Measurements from ENCODE around the gene TUNAR.

Gene TUNAR

DNA sequence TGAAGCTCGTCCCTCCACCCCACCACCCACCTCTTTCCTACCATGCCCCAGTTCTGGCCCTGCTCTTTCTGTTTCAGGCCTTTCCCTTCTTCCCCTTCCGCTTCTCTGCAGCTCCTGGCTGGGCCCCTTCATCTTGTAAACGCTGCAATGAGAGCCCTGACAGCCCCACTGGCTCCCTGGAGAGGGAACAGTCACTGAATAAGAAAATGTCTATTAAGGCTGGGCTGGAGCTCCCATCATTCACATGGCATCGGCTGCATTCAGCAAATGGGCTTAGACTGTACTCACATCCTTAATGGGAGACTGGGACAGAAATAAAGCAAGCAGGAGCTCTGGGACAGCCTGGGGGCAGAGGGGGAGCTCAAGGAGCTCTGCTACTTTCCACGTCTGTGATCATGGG, 45.2 kb upstream of the TUNAR start:
- no peaks in the 10 kb centered on the region for H3K9me3 Mint-ChIP-seq

DNA sequence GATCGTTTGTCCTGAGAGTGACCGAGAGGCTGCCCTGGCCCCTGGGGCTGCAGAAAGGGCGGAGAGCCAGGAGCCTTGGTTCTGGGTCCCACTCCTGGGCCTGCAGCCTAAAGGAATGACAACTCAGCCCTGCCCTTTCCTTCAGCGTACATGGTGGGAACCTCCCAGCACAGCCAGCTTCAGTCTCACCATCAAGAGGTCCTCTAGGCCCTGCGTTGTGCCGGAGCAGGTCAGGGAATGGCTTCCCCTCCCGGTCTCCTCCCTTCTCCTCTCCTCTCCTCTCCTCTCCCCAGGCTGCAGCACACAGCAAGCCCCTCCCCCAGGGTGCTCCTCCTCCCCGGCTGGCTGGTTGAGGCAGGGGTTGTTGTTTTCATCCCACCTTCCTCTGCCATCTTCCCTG, 44.6 kb upstream of the TUNAR start:
- TF ChIP-seq, protein P1, sequence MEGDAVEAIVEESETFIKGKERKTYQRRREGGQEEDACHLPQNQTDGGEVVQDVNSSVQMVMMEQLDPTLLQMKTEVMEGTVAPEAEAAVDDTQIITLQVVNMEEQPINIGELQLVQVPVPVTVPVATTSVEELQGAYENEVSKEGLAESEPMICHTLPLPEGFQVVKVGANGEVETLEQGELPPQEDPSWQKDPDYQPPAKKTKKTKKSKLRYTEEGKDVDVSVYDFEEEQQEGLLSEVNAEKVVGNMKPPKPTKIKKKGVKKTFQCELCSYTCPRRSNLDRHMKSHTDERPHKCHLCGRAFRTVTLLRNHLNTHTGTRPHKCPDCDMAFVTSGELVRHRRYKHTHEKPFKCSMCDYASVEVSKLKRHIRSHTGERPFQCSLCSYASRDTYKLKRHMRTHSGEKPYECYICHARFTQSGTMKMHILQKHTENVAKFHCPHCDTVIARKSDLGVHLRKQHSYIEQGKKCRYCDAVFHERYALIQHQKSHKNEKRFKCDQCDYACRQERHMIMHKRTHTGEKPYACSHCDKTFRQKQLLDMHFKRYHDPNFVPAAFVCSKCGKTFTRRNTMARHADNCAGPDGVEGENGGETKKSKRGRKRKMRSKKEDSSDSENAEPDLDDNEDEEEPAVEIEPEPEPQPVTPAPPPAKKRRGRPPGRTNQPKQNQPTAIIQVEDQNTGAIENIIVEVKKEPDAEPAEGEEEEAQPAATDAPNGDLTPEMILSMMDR (IDR thresholded peaks at IDR 0.05; ENCODE audit: unreplicated experiment in 3 of 3): no peak
- peaks cover 29% of the 10 kb centered on the region for H3K27me3 Mint-ChIP-seq (ENCODE audit: low read depth)
- no peaks in the 10 kb centered on the region for H3K9me3 Mint-ChIP-seq
- no peaks in the 10 kb centered on the region for H3K4me1 Mint-ChIP-seq
- H3K36me3 Mint-ChIP-seq (ENCODE audit: low read depth): no peaks in the 10 kb centered on the region
- H3K4me3 Mint-ChIP-seq: no peak overlapping the region
- H3K27ac Mint-ChIP-seq: no peak overlapping the region

More for the DNA sequence above, 45.2 kb upstream of the TUNAR start:
- Mint-ChIP-seq H3K4me1 (no peaks in the 10 kb centered on the region), H3K36me3 (ENCODE audit: low read depth) (no peaks in the 10 kb centered on the region), H3K4me3 (no peak overlapping the region), H3K27ac (no peak overlapping the region), H3K27me3 (ENCODE audit: low read depth) (peaks cover 26% of the 10 kb centered on the region)
- TF ChIP-seq, protein P1 (IDR thresholded peaks at IDR 0.05; ENCODE audit: unreplicated experiment in 3 of 3): no peak

DNA sequence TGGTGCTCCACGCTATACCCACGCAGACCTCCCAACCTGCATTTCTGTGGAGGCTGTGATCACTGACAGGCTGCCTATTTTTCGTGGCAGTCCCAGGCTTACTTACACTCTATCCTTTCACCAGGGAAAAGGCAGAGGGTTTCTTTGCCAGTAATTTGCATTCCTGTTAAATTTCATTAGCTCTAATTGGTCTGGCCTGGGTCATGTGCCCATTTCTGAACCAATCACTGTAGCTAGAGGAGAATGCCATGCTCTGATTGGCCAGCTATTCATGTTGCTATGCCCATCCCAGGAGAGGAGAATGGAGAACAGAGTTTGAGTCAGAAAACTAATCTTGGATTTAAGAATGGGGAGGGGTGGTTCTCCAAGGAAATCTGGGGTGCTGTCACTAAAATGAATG, 43.2 kb upstream of the TUNAR start:
- TF ChIP-seq, protein P1 (IDR thresholded peaks at IDR 0.05; ENCODE audit: unreplicated experiment in 3 of 3): no peak

DNA sequence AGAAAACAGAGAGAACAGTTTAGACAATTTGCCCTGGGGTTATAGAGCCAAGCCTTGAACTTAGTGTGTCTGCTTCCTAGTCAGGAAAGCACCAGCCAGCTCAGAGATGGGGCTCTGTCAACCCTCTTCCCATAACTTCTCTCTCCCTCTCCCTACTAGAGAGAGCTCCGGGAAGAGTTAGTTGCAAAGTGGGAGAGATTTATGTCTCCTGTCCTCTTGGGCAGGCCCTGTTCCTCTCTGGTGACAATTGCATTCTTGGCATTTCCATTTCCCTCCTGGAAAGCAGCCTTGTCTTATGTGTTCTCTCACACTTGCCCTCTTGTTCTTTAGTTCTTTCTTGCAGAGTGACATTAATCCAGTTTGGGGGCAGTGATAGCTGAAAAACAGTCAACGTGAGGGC, 42.1 kb upstream of the TUNAR start:
- H3K27ac Mint-ChIP-seq: no peak overlapping the region
- H3K36me3 Mint-ChIP-seq (ENCODE audit: low read depth): no peaks in the 10 kb centered on the region
- H3K9me3 Mint-ChIP-seq: no peaks in the 10 kb centered on the region
- peaks cover 39% of the 10 kb centered on the region for H3K27me3 Mint-ChIP-seq (ENCODE audit: low read depth)
- H3K4me3 Mint-ChIP-seq: no peak overlapping the region
- H3K4me1 Mint-ChIP-seq: no peaks in the 10 kb centered on the region
- TF ChIP-seq, protein P1 (IDR thresholded peaks at IDR 0.05; ENCODE audit: unreplicated experiment in 3 of 3): no peak

More for the DNA sequence above, 43.2 kb upstream of the TUNAR start:
- H3K27ac Mint-ChIP-seq: no peak overlapping the region
- H3K4me1 Mint-ChIP-seq: no peaks in the 10 kb centered on the region
- H3K9me3 Mint-ChIP-seq: no peaks in the 10 kb centered on the region
- peaks cover 34% of the 10 kb centered on the region for H3K27me3 Mint-ChIP-seq (ENCODE audit: low read depth)
- H3K4me3 Mint-ChIP-seq: no peak overlapping the region
- H3K36me3 Mint-ChIP-seq (ENCODE audit: low read depth): no peaks in the 10 kb centered on the region

DNA sequence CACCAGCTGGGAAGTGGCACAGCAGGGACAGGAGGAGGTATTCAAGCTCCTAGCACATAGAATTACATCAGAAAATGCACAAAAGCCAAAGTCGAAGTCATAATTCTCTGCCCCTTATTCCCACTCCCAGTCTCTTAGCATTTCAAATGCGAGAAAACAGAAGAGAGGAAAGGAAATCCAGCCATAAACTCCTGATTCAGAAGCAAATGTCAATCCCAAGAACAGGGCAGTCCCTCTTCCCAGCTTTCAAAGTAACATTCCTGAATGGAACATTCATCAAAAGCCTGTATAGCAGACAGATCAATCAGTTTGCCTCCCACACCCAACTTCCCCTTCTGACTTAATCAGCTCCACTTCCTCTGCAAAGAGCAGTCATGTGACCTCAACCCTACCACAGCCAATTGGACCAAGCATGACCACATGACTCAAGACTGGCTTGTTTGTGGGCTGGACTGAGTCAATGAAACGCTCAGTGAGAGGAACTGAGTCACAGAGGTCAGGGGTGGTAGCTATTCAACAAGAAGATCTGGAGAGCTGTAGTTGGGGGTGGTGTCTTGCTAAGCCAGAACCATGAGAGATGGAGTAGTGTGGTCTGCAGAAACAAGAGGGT, 41.4 kb upstream of the TUNAR start:
- Mint-ChIP-seq H3K27ac (no peak overlapping the region), H3K4me1 (no peaks in the 10 kb centered on the region), H3K36me3 (ENCODE audit: low read depth) (no peaks in the 10 kb centered on the region), H3K27me3 (ENCODE audit: low read depth) (peaks cover 36% of the 10 kb centered on the region), H3K9me3 (no peaks in the 10 kb centered on the region), H3K4me3 (no peak overlapping the region)
- TF ChIP-seq, protein P1 (IDR thresholded peaks at IDR 0.05; ENCODE audit: unreplicated experiment in 3 of 3): no peak

DNA sequence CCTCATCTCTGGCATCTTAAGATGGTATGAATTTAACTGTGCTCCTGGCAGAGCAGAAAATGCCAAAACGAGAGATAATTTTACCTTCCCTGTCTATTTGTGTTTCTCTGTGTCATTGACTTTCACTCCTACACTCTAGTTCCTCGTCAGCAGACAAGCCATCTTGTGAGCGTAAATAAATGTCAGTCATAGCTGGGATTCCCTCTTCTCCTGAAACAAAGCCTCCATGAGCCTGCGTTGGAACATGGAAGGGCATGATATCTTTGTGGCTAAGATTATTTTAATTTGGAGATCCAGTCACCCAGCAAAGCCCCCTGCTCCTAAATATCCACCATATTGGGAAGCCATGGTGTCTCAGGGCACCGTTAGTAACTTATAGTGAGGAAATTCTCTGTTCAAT, 37.8 kb upstream of the TUNAR start:
- no peak overlapping the region for H3K27ac Mint-ChIP-seq
- no peaks in the 10 kb centered on the region for H3K4me1 Mint-ChIP-seq
- TF ChIP-seq, protein P1 (IDR thresholded peaks at IDR 0.05; ENCODE audit: unreplicated experiment in 3 of 3): no peak
- H3K36me3 Mint-ChIP-seq (ENCODE audit: low read depth): no peaks in the 10 kb centered on the region
- peaks cover 25% of the 10 kb centered on the region for H3K27me3 Mint-ChIP-seq (ENCODE audit: low read depth)
- H3K4me3 Mint-ChIP-seq: no peak overlapping the region
- no peaks in the 10 kb centered on the region for H3K9me3 Mint-ChIP-seq

All from nephron (organoid).